HG03025 (cell line): Measurements from ENCODE around the gene NR1D1.

Experiments used
- ATAC-seq: cut with Tn5 transposase; IDR thresholded peaks from one replicate; pipeline ENCODE4 v1.9.1; 2021; ENCODE audit warnings: mild to moderate bottlenecking, moderate library complexity; ENCODE audit not compliant: unreplicated experiment, low FRiP score

NR1D1 gene

GRCh38 chr17:40064971-40065768 is 35.2 kb downstream of the NR1D1 start:
- ATAC-seq = no peak

GRCh38 chr17:40063901-40064531 is 36.4 kb downstream of the NR1D1 start:
- no peak for ATAC-seq

GRCh38 chr17:40063187-40063771 is 37.1 kb downstream of the NR1D1 start:
- ATAC-seq = no peak

GRCh38 chr17:40062329-40063186 is 37.8 kb downstream of the NR1D1 start, which contains the start of gene THRA:
Gene THRA (plus strand): TSS chr17:40062965. CDS start chr17:40074489, 11,524 bp downstream.
- ATAC-seq = no peak

GRCh38 chr17:40061609-40062038 is 38.8 kb downstream of the NR1D1 start:
- ATAC-seq = no peak

- no peak for ATAC-seq
Observed at GRCh38 chr17:40060887-40061608, 39.3 kb downstream of the NR1D1 start.

GRCh38 chr17:40059729-40060475 is 40.5 kb downstream of the NR1D1 start:
- no peak for ATAC-seq

- ATAC-seq = no peak
Observed at GRCh38 chr17:40058865-40059264, 41.5 kb downstream of the NR1D1 start.

- no peak for ATAC-seq
Observed at GRCh38 chr17:40058186-40058784, 42.1 kb downstream of the NR1D1 start.

- ATAC-seq = no peak
Observed at GRCh38 chr17:40056379-40057015, 43.9 kb downstream of the NR1D1 start.
